ENCODE data around the gene SGMS1.
A peak's percentile ranks its signal among the peaks of the same experiment; 100 is the strongest.

Gene SGMS1

GRCh38 chr10:50416181-50416824, 207.5 kb downstream of the SGMS1 start:
- peak; percentile 40 for DNase-seq

GRCh38 chr10:50415292-50415691, 208.5 kb downstream of the SGMS1 start:
- DNase-seq: peak; percentile 20

DNA sequence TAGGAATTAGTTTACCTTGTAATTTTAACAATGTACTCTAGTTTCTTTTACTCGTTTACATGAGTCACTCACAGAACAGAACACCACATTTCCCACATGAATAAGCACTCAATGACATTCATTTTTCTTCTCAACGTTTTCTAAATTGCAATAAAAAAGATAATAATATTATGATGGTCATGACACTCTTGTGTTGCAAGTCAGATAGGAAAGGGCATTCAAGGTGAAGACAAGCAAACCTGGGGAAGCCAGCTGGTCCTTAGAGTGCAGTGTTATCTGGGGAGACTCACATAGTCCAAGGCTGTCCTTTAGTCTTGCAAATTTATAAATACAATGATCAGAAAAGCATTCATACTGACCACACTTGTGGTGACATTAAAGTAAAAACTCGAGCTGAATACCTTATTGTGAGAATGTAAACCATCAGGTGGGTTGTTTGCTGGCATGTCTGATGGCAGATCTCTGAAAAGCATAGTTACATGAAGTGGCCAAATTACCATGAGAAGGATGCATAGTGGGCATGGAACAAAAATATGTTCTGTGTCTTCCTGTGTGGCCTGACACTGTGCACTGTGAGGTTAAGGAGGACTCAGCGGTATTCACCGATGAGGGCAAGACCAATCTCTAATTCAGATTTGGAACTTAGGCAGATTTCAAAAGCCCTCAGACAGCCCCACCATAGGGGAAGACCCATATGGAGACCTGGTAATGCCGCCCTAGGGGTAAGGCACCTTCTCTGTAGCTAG, 213.5 kb downstream of the SGMS1 start:
- no peak for DNase-seq

DNA sequence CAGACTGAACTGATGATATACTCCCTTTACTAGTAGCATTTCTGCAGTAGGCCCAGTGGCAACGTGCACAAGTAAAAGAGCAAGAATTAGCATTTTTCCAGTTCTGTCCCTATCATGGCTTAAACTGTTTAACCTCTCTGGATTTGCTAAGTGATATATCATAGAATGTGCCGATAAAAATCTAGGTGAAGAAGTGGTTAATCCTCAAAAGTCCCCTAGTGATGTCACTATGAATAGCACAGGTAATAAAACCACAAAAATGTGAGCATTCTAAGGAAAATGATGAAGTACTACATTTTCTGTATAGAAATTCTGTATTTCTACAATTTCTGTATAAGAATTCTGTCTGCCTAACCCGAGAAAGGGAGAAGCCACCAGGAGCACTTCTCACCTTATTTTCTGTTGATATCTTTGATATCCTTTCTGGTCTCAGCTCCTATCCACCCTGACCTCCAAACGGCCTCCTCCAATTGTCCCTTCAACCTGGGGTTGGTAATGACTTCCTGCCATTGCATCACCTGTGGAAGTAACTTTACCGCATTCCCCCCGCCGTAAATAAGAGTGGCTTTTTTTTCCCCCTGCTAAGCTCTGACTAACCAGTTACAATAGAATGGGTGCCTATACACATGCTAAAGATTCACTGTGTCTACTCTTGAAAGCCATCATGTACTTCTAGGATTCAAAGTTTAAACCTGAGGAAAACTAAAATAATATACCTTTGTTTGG, 216.5 kb downstream of the SGMS1 start:
- DNase-seq: no peak

DNA sequence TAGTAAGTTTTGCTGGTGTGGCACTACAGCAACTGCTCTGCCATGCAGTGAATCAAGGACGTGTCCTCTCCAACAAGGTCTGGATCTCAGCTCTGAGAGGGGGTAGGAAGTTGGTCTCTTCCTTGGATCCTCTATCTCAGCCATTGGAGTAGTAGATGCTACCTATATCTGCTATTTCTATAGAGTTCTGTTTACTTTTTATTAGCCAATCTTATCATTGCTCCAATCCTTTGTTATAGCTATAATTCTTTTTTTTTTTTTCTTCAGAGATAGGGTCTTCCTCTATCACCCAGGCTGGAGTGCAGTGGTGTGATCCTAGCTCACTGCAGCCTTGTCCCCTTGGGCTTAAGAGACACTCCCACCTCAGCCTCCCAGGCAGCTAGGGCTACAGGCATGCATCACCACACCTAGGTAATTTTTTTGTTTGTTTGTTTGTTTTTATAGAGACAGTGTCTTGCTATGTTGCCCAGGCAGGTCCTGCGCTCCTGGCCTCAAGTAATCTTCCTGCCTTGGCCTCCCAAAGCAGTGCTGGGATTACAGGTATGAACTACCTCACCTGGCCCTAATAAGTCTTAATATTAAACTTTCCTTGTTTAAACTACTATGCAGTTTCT, 217.2 kb downstream of the SGMS1 start:
- DNase-seq: no peak

DNA sequence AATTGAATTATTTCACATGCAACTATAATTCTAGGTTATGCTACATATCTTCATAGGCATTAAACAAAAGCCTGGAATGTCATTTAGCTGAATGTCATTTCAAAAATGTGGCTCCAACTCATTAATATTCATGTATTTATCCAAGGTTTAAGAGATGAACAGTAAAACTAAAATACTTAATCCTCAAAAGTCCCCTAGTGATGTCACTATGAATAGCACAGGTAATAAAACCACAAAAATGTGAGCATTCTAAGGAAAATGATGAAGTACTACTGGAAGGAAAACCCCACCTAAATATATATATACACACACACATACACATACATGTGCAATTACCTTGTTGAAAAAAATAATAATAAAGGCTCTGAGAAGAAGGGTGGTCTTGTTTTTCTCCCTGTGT, 218.0 kb downstream of the SGMS1 start:
- DNase-seq: no peak

DNA sequence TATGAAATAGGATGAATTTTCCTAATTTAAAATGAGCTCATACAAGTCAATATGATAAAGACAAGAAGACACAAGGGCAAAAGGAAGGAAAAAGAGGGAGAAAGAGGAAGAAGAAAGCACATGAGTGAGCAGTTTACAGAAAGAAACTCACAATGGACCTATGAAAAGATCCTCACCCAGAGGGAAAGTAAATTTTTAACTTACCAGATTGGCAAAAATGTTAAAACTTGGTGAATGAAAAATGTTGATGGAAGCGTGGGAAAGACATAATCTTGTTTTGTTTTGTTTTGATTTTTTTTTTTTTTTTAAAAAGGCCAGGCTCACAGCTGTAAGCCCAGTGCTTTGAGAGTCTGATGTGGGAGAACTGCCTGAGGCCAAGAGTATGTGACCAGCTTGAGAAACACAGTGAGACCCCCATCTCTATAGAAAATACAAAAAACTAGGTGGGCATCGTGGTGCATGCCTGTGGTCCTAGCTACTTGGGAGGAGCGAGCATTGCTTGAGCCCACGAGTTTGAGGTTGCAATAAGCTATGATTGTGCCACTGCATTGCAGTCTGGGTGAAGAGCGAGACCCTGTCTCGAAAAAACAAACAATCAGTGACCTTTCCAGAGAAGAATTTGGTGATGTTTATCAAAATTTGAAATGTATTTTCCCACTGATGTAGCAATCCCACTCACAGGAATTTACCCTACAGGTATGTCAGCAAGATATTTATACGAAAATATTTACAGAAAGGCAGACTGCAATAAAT, 219.6 kb downstream of the SGMS1 start:
- DNase-seq: no peak

- DNase-seq: no peak
These were observed 220.7 kb downstream of the SGMS1 start for GRCh38 chr10:50403074-50403473.

DNA sequence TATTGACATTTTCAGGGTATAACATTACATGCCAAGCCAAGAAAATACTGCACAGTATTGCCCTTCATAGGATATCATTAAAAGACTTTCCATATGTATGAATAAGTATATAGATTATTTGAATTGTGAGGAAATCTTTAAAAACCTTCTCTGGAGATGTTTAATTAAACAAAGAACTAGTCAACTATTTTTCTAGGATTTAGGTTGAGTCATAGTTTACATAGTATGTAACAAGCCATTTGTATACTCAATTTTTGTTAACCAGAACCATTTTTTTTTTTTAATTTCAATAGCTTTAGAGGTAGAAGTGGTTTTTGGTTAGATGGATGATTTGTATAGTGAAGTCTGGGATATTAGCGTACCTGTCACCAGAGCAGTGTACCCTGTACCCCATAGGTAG, 221.3 kb downstream of the SGMS1 start:
- DNase-seq: no peak

DNA sequence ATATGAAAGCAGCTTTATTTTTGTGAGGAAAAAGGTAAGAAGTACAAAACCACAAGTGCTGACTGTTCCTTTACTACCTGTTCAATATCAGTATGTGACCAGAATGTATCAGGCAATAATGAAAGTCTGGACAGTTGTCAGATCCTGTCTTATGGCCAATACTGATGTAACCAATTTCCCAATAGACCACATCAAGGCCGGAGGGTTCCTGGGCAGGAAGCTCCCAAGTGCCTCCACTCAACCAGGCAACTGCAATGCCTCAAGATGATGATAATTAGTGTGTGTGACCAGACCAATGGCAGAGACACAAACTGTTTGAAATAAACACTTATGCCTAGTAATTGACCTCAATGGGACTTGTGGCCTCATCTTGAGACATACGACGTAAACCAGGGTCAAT, 223.1 kb downstream of the SGMS1 start:
- no peak for DNase-seq

- DNase-seq: no peak
These were observed 224.9 kb downstream of the SGMS1 start for GRCh38 chr10:50398823-50399222.

- peak; percentile 24 for DNase-seq
These were observed 225.4 kb downstream of the SGMS1 start for GRCh38 chr10:50398381-50398780.

- no peak for DNase-seq
These were observed 226.2 kb downstream of the SGMS1 start for GRCh38 chr10:50397312-50398140.

DNA sequence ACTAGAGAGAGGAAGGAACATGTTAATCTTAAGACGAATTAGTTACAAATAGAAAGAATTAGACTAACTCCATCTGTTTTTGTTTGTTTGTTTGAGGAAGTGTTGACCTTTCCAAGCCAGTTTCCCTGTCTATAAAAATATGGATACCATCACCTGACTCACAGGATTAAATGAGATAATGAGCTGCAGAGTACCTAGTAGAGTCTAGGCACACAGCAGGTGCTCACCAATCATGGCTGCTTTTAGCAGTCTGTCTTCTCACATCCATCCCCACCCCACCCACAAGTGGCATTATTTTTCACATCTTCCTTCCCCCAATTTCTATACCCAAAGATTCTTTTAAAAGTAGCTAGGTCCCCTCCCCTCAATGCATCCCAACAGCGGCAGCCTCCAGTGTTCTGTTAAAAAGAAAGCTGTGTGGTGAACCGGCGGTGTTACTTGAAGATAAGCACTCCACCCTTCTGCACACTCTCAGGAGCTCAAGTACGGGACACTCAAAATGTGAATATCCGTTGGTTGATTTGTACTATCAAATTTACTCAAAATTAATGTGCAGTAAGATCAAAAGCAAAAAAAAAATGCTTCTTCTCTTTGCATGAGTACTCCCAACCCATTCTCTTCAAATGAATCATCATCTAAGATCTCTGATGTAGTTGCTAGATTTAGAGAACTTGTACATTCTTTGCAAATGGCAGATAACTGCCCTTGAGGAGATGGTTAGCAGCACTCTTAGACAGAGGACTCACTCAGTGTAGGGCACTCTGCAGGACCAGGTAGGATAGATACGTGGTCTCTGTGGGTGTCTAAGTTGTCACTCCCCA, 227.1 kb downstream of the SGMS1 start:
- peak; percentile 64 for DNase-seq

DNA sequence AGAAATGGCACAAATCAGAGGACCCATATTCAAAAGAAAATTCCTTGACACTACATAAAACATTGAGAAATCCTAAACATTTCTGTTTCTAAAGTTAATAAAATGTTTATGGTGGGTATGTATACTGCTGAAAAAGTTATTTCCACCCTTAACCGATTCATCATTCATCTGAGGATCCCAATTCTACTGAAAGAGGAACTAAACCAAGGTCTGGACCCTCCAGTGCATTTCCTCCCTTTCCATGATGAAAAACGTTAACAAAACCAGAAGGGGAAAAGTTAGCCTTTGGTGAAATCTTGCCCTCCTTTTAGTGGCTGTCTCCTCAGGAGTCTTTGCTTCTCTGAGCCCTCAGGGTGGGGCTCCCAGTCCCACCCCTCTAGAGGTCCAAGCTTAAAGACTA, 227.9 kb downstream of the SGMS1 start:
- no peak for DNase-seq

DNA sequence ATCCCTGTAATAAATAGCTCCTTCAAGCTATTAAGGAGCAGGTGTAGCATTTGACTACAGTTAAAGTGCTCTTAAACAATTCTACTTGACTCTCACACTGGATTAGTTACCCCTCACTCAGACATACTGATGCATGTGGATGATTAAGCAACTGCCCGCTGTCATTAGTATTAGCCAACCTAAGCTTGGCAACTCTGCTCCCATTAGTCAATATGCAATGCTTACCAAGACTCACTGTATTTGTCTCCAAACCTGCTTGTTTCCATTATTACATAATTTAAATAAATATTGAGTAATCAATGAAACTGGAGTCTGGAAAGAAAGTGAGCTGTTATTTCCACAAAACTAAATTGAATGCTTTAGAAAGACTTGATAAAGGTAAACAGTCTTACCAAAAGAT, 228.5 kb downstream of the SGMS1 start:
- no peak for DNase-seq

DNA sequence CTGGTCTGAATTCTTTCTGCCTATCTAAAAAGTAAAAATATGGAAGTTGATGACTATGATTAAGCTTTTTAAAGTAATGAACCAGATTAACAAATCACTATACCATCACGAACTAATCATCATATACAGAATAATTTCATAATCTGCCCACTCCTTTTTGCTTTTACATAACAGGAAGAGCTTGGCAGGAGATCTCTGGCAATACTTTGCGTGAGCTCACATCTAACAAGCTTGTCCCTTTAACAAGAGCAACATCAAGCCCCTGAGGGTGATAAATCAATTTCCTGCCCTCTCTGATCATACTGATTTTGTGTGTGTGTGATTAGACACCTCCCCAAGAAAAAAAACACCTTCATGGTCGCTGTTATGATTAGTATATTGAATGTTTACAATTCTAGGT, 228.9 kb downstream of the SGMS1 start:
- no peak for DNase-seq

DNA sequence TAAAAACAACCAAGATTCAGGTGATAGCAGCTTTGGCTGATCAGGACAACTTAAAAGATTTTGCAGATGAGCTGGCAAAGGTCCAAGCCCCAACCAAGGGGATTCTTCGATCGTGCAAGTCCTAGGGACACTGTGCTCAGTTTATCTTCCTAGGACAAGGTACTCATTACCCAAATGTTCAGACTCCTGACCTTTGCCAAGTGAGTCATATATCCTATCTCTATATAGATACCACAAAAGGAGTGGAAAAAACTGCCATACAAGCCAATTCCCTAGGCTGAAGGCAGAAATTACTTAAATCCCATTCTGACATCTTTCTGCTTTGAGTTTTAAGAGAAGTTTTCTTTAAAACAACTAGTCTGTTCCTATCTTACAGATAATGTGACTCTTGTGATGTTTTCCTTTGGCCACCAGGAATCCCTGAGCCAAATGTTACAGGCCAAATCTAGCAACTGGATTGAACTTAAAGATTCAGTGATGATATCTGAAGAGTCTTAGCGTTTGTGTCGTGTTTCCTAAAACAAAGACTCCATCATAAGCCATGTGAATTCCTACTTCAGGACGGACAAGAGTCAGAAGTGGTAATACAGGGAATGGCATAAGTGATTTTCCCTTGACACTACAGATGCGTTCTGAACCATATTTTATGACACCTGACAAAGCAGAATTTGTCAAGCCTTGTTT, 229.8 kb downstream of the SGMS1 start:
- DNase-seq: no peak

DNA sequence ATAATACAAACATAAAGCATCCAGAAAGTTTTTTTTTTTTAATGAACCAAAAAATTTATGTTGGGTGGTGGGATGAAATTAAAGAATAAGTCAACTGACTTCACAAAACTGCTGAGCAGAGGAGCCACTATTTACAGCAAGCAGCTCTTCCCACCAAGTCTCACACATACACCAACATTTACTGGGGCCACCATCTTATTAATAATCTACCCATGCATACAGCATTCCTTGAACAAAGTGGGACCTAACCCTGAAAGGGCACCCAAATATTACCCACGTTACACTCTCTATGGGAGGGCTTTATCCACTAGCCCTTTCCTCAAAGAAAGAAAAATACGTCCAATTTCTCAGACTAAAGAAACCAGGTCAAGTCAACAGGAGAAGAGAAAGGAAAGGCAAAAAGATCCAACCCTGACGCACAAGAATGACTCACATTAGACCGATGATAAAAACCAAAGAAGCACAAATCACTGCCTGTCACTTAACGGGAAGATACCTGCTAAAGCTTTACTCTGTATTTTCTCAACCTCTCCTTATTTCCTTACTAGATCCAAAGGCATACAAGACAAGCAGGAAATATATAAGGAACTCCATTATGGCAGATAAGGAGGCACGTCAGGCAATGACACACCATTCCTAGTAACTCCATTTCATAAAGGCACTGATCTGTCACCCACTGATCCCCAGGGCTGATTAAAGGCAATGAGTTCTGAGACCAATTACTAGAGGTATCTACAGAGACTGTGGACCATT, 230.6 kb downstream of the SGMS1 start:
- no peak for DNase-seq

DNA sequence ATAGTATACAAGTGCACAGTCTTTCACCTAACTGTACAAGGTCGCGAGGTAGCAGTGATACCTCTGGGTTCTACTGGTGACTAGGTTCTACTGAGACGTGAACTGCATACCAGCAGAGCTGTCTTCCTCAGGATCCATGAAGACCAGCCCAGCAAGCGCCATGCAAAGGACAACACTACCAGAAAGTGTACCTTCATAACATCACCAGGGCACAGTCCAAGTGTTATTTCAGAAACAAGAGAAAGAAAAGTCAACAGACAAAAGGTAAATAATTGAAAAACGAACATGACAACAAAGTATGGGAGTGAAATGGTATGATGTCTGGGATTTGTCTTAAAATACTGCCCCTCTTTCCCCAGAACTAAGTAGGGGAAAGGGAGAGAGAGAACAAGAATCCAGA, 231.3 kb downstream of the SGMS1 start:
- DNase-seq: no peak
